Cardiac ventricle fibroblast (primary cell): ENCODE measurements around the gene MAP2K3. TPM values are rescaled to one million over a fixed set of nuclear protein-coding genes. Genes with fewer than 3 reads are reported as not detected.

ENCODE experiments used
- total RNA-seq: library from RNA; depleted of rRNA; stranded (reverse); fragments of >200 nt; gene quantifications from 2 replicates; pipeline ENCODE4 v1.2.3, GENCODE V29; 2015

The MAP2K3 gene
- 19.6 and 22.2 TPM in 2 replicates for total RNA-seq

GRCh38 chr17:21284319-21285163, at the start of gene MAP2K3:
MAP2K3 (plus strand) TSS chr17:21284711; CDS start chr17:21284921, 210 bp downstream.

GRCh38 chr17:21252796-21253645, 31.5 kb upstream of the MAP2K3 start, which contains the start of gene NATD1:
NATD1 (minus strand) TSS chr17:21253410; CDS start chr17:21253264, 146 bp downstream.

Other genes starting within 250 kb of the MAP2K3 start
- gene USP22, start 241.7 kb upstream of the MAP2K3 start, total RNA-seq, result 141 and 166 TPM in 2 replicates
- gene DHRS7B, start 157.7 kb upstream of the MAP2K3 start, total RNA-seq, result 21.0 and 33.7 TPM in 2 replicates
- 16.0 and 20.2 TPM in 2 replicates for gene TMEM11, start 70.5 kb upstream of the MAP2K3 start, total RNA-seq
- gene NATD1, start 31.3 kb upstream of the MAP2K3 start, total RNA-seq, result 15.4 and 15.5 TPM in 2 replicates
- 0.20 and 0.81 TPM in 2 replicates for gene KCNJ12, start 91.6 kb downstream of the MAP2K3 start, total RNA-seq